HG03064 (cell line): ENCODE data around the gene NUDT8.
"Not testable (repeated sequence)": the region's sequence is repeated elsewhere in the genome, so short reads cannot be mapped to it uniquely, and the experiment has no call there.

Experiments used
- ATAC-seq: cut with Tn5 transposase; IDR thresholded peaks from one replicate; pipeline ENCODE4 v1.9.1; 2021; ENCODE audit warnings: low read depth; ENCODE audit not compliant: unreplicated experiment

The NUDT8 gene

GRCh38 chr11:67644042-67644441 is 14.3 kb upstream of the NUDT8 start:
- no peak for ATAC-seq

GRCh38 chr11:67642173-67643120 is 12.7 kb upstream of the NUDT8 start:
- ATAC-seq, result no peak

- no peak for ATAC-seq
Measured at GRCh38 chr11:67641338-67642172, 11.8 kb upstream of the NUDT8 start.

GRCh38 chr11:67640758-67641337 is 11.1 kb upstream of the NUDT8 start:
- ATAC-seq, result no peak

GRCh38 chr11:67640021-67640757 is 10.5 kb upstream of the NUDT8 start:
- no peak for ATAC-seq

GRCh38 chr11:67639438-67639859 is 9.7 kb upstream of the NUDT8 start, which contains the start of gene TBX10:
Gene TBX10, minus strand, starts transcription at chr11:67639763. Its CDS starts 291 bp downstream, at chr11:67639472.
- no peak for ATAC-seq

- ATAC-seq, result no peak
Measured at GRCh38 chr11:67638535-67639437, 9.0 kb upstream of the NUDT8 start.

GRCh38 chr11:67637441-67637840 is 7.7 kb upstream of the NUDT8 start:
- ATAC-seq, result not testable (repeated sequence)

- ATAC-seq, result no peak
Measured at GRCh38 chr11:67636962-67637361, 7.2 kb upstream of the NUDT8 start.

GRCh38 chr11:67635231-67635521 is 5.4 kb upstream of the NUDT8 start:
- ATAC-seq, result no peak

- no peak for ATAC-seq
Measured at GRCh38 chr11:67634366-67635230, 4.9 kb upstream of the NUDT8 start.

GRCh38 chr11:67633758-67634365 is 4.1 kb upstream of the NUDT8 start:
- no peak for ATAC-seq

- no peak for ATAC-seq
Measured at GRCh38 chr11:67632982-67633755, 3.4 kb upstream of the NUDT8 start.

- no peak for ATAC-seq
Measured at GRCh38 chr11:67632175-67632981, 2.6 kb upstream of the NUDT8 start.

GRCh38 chr11:67631853-67632174 is 2.1 kb upstream of the NUDT8 start:
- ATAC-seq, result no peak

GRCh38 chr11:67631411-67631810 is 1.7 kb upstream of the NUDT8 start:
- no peak for ATAC-seq

- no peak for ATAC-seq
Measured at GRCh38 chr11:67630943-67631331, 1.2 kb upstream of the NUDT8 start.
